Mammary epithelial cell (primary cell): ENCODE data around the gene THOC7.

Experiments
- CTCF ChIP-seq, 2 donors: IDR thresholded peaks in 1 of 2; conservative IDR thresholded peaks in 1 of 2; 2 replicates each; pipeline ENCODE4 v1.5.1; 2011 to 2012; ENCODE audit warnings: inconsistent platforms in 2 of 2, low read length in 2 of 2, mild to moderate bottlenecking in 2 of 2, control low read depth in 1 of 2, low read depth in 1 of 2; ENCODE audit not compliant: insufficient read depth in 1 of 2; ENCODE audit errors: extremely low read depth in 1 of 2
- EZH2 ChIP-seq: IDR thresholded peaks from 2 replicates; pipeline ENCODE4 v1.6.1; 2012; ENCODE audit warnings: low read length, inconsistent platforms, borderline replicate concordance

- TF ChIP-seq CTCF (conservative IDR thresholded peaks at IDR 0.05 in 1 of 2, IDR thresholded peaks at IDR 0.05 in 1 of 2; ENCODE audit: extremely low read depth in 1 of 2, insufficient read depth in 1 of 2, low read depth in 1 of 2, low read length in 2 of 2): no peak
- no peak for TF ChIP-seq EZH2
Measured at GRCh38 chr3:63798949-63799348, 64.7 kb downstream of the THOC7 start.
